ENCODE measurements around the gene CHL1.

Gene CHL1

GRCh38 chr3:196311-197148, at the start of gene CHL1:
TSS of gene CHL1 (plus strand) at chr3:196763. CDS start at chr3:319777, 123,014 bp downstream.
- Histone ChIP-seq H3K4me1 (peaks cover 0 to 24% (median 20%) of the 10 kb centered on the region in 4 donors), H3K27ac (no peak within 1 kb of the TSS), H3K9me3 (no peaks in the 10 kb centered on the region), H3K4me3 (peak within 1 kb of the TSS; percentile 32 to 48), H3K36me3 (no peaks in the 10 kb centered on the region), H3K27me3 (peaks cover 0 to 37% of the 10 kb centered on the region in 2 donors)
- intact Hi-C loops (cut with DNase I; ENCODE audit: low total_unique reads): no loop called here
- no peak for DNase-seq
- TF ChIP-seq CTCF (IDR thresholded peaks at IDR 0.05): no peak

DNA sequence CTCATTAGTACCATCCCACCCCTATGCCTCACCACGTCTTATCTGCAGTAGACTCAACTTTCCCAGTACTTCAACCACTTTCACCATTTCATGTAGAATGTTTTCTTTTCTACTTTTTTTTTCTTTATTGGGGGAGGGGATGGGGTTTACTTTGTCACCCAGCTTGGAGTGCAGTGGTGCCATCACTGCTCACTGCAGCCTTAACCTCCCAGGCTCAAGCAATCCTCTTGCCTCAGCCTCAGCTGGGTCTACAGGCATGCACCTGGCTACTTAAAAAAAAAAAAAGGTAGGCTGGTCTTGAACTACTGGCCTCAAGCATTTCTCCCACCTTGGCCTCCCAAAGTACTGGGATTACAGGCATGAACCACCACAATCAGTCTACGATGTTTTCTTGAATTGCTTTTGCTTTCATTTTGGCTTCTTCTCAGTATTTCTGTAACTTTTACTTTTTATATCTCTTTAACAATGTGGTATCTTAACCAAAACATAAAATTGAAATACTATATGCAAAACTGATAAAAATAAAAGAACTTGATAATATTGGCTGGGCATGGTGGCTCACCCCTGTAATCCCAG, 44.9 kb upstream of the CHL1 start:
- TF ChIP-seq CTCF (IDR thresholded peaks at IDR 0.05): no peak
- no peak overlapping the region for H3K4me3 ChIP-seq
- H3K4me1 ChIP-seq: no peaks in the 10 kb centered on the region
- H3K27me3 ChIP-seq: no peaks in the 10 kb centered on the region
- no peak for DNase-seq
- H3K27ac ChIP-seq: no peak overlapping the region
- H3K9me3 ChIP-seq: no peaks in the 10 kb centered on the region
- intact Hi-C loops (cut with DNase I; ENCODE audit: low total_unique reads): no loop called here
- H3K36me3 ChIP-seq: no peaks in the 10 kb centered on the region

DNA sequence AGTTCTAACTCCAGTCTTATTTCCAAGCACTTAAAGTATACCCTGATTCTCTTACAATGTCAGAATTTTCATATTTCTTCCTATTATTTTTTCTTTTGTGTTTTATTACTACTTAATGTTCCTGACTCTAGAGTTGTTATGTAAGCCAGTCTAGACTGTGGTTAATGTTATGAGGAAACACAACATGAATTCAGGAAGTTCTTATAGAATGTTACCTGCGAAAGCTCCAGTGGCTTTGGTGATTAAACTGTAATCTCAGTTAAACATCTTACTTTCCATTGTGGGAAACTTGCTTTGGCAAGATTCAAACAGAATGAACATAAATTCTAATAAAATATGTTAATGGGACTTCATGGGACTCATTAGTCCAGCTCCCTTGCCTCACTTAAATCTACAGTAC, 36.6 kb upstream of the CHL1 start:
- no peak overlapping the region for H3K27ac ChIP-seq
- H3K4me3 ChIP-seq: no peak overlapping the region
- no peaks in the 10 kb centered on the region for H3K36me3 ChIP-seq
- no peaks in the 10 kb centered on the region for H3K27me3 ChIP-seq
- H3K9me3 ChIP-seq: no peaks in the 10 kb centered on the region
- no peaks in the 10 kb centered on the region for H3K4me1 ChIP-seq
- no peak for DNase-seq
- intact Hi-C loops (cut with DNase I; ENCODE audit: low total_unique reads): no loop called here
- TF ChIP-seq CTCF (IDR thresholded peaks at IDR 0.05): no peak

DNA sequence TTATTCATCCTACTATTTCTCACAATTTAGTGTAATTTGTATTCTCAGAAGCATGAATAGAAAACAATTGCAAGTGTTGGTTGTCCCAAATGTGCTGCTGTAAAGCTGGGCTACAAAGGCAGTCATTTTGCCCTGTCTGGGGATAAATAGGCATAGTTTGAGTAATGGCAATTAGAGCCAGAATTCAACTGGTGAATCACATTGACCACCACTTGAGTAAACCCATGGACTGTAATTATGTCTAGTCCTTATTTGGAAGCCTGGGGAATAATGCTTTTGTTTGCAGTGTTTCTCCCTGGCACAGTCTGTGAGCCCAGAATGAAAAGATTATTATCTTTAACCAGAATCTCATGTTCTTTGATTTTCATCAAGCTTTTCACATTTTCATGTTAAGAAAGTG, 30.5 kb upstream of the CHL1 start:
- Histone ChIP-seq H3K4me1 (no peaks in the 10 kb centered on the region), H3K36me3 (no peaks in the 10 kb centered on the region), H3K4me3 (no peak overlapping the region), H3K9me3 (no peaks in the 10 kb centered on the region), H3K27me3 (no peaks in the 10 kb centered on the region), H3K27ac (no peak overlapping the region)
- no peak for TF ChIP-seq CTCF (IDR thresholded peaks at IDR 0.05)
- intact Hi-C loops (cut with DNase I; ENCODE audit: low total_unique reads): no loop called here
- no peak for DNase-seq

DNA sequence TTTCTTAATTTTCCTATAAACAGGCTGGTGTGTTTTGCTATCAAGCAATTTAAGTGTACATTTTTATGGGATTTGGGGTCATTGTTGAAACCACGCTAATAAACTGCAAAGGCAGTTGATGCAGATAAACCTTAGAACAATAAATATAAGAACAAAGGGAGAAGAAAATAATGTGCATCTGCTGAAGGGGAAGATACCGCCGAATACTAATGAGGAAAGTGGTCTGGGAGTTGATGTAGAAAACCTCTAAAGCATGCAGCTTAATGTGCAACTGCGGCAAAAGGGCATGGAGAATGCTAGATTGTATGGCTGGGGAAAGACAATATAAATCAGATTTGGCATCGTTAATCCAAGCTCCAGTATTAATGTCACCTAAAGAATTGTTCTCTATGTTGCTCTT, 29.8 kb upstream of the CHL1 start:
- intact Hi-C loops (cut with DNase I; ENCODE audit: low total_unique reads): no loop called here
- Histone ChIP-seq H3K36me3 (no peaks in the 10 kb centered on the region), H3K27me3 (no peaks in the 10 kb centered on the region), H3K27ac (no peak overlapping the region), H3K9me3 (no peaks in the 10 kb centered on the region), H3K4me1 (no peaks in the 10 kb centered on the region), H3K4me3 (no peak overlapping the region)
- no peak for TF ChIP-seq CTCF (IDR thresholded peaks at IDR 0.05)
- no peak for DNase-seq
